HepG2 (cell line): ENCODE results near the gene SLC5A6. TPM values are rescaled to one million over a fixed set of nuclear protein-coding genes. Genes with fewer than 3 reads are reported as not detected.

ENCODE experiments used
- ADNP ChIP-seq: sonication (generic); formaldehyde crosslinking; IDR thresholded peaks from 2 replicates; pipeline ENCODE4 v1.4.0; 2020; ENCODE audit warnings: missing genetic modification reagents
- KDM5A ChIP-seq: fragments of 200-600 bp; sonication (generic); IDR thresholded peaks from 2 replicates; pipeline ENCODE4 v1.7.0; 2018; ENCODE audit warnings: antibody characterized with exemption, mild to moderate bottlenecking, low read length, borderline replicate concordance
- NFATC3 ChIP-seq: sonication (generic); formaldehyde crosslinking; IDR thresholded peaks from 2 replicates; pipeline ENCODE4 v1.5.1; 2020; ENCODE audit warnings: mild to moderate bottlenecking, missing genetic modification reagents
- U2AF2 ChIP-seq: fragments of 200-400 bp; formaldehyde crosslinking; IDR thresholded peaks from 2 replicates; pipeline ENCODE4 v1.6.1; 2017; ENCODE audit warnings: low read depth, mild to moderate bottlenecking, low read length
- ZNF136 ChIP-seq: sonication (generic); formaldehyde crosslinking; IDR thresholded peaks from 2 replicates; pipeline ENCODE4 v1.8.1; 2022; ENCODE audit warnings: low read depth, mild to moderate bottlenecking, moderate library complexity, missing genetic modification reagents
- ZNF263 ChIP-seq: sonication (generic); formaldehyde crosslinking; IDR thresholded peaks from 2 replicates; pipeline ENCODE4 v1.4.0; 2020; ENCODE audit warnings: missing genetic modification reagents
- ZNF333 ChIP-seq: sonication (generic); formaldehyde crosslinking; IDR thresholded peaks from 2 replicates; pipeline ENCODE4 v1.4.0; 2020; ENCODE audit warnings: mild to moderate bottlenecking, missing genetic modification reagents, borderline replicate concordance
- ZNF382 ChIP-seq: sonication (generic); formaldehyde crosslinking; IDR thresholded peaks from 2 replicates; pipeline ENCODE4 v1.5.0; 2020; ENCODE audit warnings: missing genetic modification reagents, mild to moderate bottlenecking, borderline replicate concordance
- polyA plus RNA-seq, 8 experiments: library from polyadenylated mRNA; depleted of rRNA in 3 of 8; stranded (reverse) in 7 of 8; unstranded in 1 of 8; fragments of >200 nt; fragmentation: Illumina TruSeq in 4 of 8; extraction: Trizol in 4 of 8; gene quantifications; 2 replicates each; pipeline versions ENCODE4 v1.2.1 to v1.2.3, GENCODE V29; 2011 to 2016; ENCODE audit warnings: low read depth in 4 of 8, missing spikeins in 1 of 8, mixed read lengths in 1 of 8; ENCODE audit not compliant: insufficient read depth in 1 of 8
- total RNA-seq, 5 experiments: library from RNA; depleted of rRNA; stranded (reverse); fragments of >200 nt; fragmentation: Illumina TruSeq; extraction: Trizol; gene quantifications; 2 replicates each; pipeline ENCODE4 v1.2.3, GENCODE V29; 2016; ENCODE audit warnings: low read depth in 1 of 5
- TF ChIP-seq, protein P1 (sequence below): sonication (generic); formaldehyde crosslinking; IDR thresholded peaks from 2 replicates; pipeline ENCODE4 v1.8.0; 2023; ENCODE audit warnings: mild to moderate bottlenecking, missing genetic modification reagents
- TF ChIP-seq, protein P2 (sequence below): sonication (generic); formaldehyde crosslinking; IDR thresholded peaks from 2 replicates; pipeline ENCODE4 v1.4.0; 2020; ENCODE audit warnings: missing genetic modification reagents, low read depth, mild to moderate bottlenecking, borderline replicate concordance
- TF ChIP-seq, protein P3 (sequence below), 2 experiments: sonication (generic) in 1 of 2; formaldehyde crosslinking in 1 of 2; IDR thresholded peaks; 2 replicates each; pipeline versions ENCODE4 v1.6.1 to v1.9.0; 2014 to 2022; ENCODE audit warnings: antibody characterized with exemption in 1 of 2, borderline replicate concordance in 1 of 2, inconsistent platforms in 1 of 2, low read depth in 1 of 2, missing genetic modification reagents in 1 of 2
- TF ChIP-seq, protein P4 (sequence below): sonication (generic); formaldehyde crosslinking; IDR thresholded peaks from 2 replicates; pipeline ENCODE4 v1.4.0; 2020; ENCODE audit warnings: missing genetic modification reagents

The SLC5A6 gene
- total and polyA plus RNA-seq, 2 of the 13 experiments (the other 11 are each of a cell fraction or from before 2014, with no cell fraction given): 135 to 417 TPM

DNA sequence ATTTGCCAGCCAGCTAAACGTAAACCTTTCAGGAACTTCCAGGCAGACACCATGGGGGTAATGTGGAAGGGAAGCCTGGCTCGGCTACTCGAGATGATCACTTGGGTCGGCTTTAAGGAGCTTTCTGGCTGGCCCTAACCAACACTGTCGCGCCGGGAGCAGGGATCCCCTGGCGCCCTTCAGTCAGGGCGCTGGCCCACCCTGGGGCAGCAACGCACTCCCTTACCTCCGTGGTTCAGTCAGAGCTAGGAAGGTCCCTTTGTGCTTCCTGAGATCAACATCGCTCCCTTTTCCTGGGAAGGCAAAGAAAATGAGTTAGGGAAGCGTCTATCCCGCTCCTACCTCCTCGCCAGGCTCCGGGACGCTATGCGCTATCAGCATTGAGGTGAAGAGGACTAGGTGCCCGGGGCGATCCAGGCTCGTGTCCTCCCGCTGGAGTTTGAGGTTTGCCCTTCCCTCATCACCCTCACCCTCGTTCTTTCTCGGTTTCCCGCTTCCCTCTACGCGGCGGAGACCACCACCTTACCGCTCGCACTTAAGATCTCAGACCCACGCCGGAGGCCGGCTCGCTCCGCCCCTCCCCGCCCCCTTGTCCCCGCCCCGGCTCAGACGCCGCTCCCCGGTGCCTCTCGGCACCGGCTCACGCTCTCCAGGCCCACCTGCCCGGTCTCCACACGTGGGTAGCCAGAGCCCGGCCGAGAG lies 676 bp downstream of the SLC5A6 start (continued):
- TF ChIP-seq, protein P1, sequence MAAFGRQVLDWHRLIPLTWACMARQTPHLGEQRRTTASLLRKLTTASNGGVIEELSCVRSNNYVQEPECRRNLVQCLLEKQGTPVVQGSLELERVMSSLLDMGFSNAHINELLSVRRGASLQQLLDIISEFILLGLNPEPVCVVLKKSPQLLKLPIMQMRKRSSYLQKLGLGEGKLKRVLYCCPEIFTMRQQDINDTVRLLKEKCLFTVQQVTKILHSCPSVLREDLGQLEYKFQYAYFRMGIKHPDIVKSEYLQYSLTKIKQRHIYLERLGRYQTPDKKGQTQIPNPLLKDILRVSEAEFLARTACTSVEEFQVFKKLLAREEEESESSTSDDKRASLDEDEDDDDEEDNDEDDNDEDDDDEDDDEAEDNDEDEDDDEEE (CRISPR knock-in tag): no peak
- TF ChIP-seq U2AF2: no peak
- TF ChIP-seq, protein P2, sequence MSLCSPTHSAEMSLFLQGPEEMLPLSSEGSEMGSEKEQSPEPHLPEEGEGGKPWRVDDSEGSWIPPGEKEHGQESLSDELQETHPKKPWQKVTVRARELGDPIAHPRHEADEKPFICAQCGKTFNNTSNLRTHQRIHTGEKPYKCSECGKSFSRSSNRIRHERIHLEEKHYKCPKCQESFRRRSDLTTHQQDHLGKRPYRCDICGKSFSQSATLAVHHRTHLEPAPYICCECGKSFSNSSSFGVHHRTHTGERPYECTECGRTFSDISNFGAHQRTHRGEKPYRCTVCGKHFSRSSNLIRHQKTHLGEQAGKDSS (CRISPR knock-in tag): no peak; the same call in none of the 2 replicates
- no peak for TF ChIP-seq KDM5A
- TF ChIP-seq ZNF263 (CRISPR knock-in tag): 0 out of 2 replicates have a peak, but pooled peaks have one; percentile 30
- TF ChIP-seq ADNP (CRISPR knock-in tag): no peak
- no peak; the same call in 1 of the 2 replicates for TF ChIP-seq ZNF333 (CRISPR knock-in tag)
- TF ChIP-seq, protein P3, sequence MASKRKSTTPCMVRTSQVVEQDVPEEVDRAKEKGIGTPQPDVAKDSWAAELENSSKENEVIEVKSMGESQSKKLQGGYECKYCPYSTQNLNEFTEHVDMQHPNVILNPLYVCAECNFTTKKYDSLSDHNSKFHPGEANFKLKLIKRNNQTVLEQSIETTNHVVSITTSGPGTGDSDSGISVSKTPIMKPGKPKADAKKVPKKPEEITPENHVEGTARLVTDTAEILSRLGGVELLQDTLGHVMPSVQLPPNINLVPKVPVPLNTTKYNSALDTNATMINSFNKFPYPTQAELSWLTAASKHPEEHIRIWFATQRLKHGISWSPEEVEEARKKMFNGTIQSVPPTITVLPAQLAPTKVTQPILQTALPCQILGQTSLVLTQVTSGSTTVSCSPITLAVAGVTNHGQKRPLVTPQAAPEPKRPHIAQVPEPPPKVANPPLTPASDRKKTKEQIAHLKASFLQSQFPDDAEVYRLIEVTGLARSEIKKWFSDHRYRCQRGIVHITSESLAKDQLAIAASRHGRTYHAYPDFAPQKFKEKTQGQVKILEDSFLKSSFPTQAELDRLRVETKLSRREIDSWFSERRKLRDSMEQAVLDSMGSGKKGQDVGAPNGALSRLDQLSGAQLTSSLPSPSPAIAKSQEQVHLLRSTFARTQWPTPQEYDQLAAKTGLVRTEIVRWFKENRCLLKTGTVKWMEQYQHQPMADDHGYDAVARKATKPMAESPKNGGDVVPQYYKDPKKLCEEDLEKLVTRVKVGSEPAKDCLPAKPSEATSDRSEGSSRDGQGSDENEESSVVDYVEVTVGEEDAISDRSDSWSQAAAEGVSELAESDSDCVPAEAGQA (IDR thresholded peaks at IDR 0.05; ENCODE audit: low read depth): no peak
- TF ChIP-seq, protein P3 (CRISPR knock-in tag; IDR thresholded peaks at IDR 0.05; ENCODE audit: borderline replicate concordance): no peak
- 0 out of 2 replicates have a peak, but pooled peaks have one; percentile 43 for TF ChIP-seq NFATC3 (CRISPR knock-in tag)
- TF ChIP-seq, protein P4, sequence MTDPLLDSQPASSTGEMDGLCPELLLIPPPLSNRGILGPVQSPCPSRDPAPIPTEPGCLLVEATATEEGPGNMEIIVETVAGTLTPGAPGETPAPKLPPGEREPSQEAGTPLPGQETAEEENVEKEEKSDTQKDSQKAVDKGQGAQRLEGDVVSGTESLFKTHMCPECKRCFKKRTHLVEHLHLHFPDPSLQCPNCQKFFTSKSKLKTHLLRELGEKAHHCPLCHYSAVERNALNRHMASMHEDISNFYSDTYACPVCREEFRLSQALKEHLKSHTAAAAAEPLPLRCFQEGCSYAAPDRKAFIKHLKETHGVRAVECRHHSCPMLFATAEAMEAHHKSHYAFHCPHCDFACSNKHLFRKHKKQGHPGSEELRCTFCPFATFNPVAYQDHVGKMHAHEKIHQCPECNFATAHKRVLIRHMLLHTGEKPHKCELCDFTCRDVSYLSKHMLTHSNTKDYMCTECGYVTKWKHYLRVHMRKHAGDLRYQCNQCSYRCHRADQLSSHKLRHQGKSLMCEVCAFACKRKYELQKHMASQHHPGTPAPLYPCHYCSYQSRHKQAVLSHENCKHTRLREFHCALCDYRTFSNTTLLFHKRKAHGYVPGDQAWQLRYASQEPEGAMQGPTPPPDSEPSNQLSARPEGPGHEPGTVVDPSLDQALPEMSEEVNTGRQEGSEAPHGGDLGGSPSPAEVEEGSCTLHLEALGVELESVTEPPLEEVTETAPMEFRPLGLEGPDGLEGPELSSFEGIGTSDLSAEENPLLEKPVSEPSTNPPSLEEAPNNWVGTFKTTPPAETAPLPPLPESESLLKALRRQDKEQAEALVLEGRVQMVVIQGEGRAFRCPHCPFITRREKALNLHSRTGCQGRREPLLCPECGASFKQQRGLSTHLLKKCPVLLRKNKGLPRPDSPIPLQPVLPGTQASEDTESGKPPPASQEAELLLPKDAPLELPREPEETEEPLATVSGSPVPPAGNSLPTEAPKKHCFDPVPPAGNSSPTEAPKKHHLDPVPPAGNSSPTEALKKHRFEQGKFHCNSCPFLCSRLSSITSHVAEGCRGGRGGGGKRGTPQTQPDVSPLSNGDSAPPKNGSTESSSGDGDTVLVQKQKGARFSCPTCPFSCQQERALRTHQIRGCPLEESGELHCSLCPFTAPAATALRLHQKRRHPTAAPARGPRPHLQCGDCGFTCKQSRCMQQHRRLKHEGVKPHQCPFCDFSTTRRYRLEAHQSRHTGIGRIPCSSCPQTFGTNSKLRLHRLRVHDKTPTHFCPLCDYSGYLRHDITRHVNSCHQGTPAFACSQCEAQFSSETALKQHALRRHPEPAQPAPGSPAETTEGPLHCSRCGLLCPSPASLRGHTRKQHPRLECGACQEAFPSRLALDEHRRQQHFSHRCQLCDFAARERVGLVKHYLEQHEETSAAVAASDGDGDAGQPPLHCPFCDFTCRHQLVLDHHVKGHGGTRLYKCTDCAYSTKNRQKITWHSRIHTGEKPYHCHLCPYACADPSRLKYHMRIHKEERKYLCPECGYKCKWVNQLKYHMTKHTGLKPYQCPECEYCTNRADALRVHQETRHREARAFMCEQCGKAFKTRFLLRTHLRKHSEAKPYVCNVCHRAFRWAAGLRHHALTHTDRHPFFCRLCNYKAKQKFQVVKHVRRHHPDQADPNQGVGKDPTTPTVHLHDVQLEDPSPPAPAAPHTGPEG (CRISPR knock-in tag): no peak; the same call in 1 of the 2 replicates
- TF ChIP-seq ZNF136: no peak
- no peak for TF ChIP-seq ZNF382 (CRISPR knock-in tag)
